Natural killer cell treated with Interleukin-12 subunit alpha and Interleukin-12 subunit beta and Interleukin-15 and Interleukin-18, amount 100 ng/mL, for 72 hours (primary cell): ENCODE results near the gene FGD1. TPM values are rescaled to one million over a fixed set of nuclear protein-coding genes. Genes with fewer than 3 reads are reported as not detected.

Experiments used
- ATAC-seq, 2 donors: fragments of 150-1000 bp; cut with Tn5 transposase in 1 of 2; sonication (Bioruptor Pico), chemical (Tn5 transposase) in 1 of 2; 2 replicates each; pipeline ENCODE4 v1.10.0; 2021
- DNase-seq: peaks from one replicate; pipeline ENCODE4 v3.0.0; 2022; ENCODE audit warnings: low spot score
- H3K27ac Mint-ChIP-seq, 2 donors: 1 replicate in 1 of 2; 2 replicates in 1 of 2; pipeline ENCODE4 v1.8.0; 2022; ENCODE audit warnings: mixed read lengths in 2 of 2, mild to moderate bottlenecking in 1 of 2, moderate library complexity in 1 of 2
- H3K27me3 Mint-ChIP-seq, 2 donors: 1 replicate in 1 of 2; 2 replicates in 1 of 2; pipeline ENCODE4 v1.8.0; 2022; ENCODE audit warnings: mixed read lengths in 2 of 2
- H3K36me3 Mint-ChIP-seq: one replicate; pipeline ENCODE4 v1.8.0; 2022; ENCODE audit warnings: mixed read lengths
- H3K4me1 Mint-ChIP-seq, 2 donors: 1 replicate in 1 of 2; 2 replicates in 1 of 2; pipeline ENCODE4 v1.8.0; 2022; ENCODE audit warnings: low read depth in 2 of 2, mixed read lengths in 2 of 2, mild to moderate bottlenecking in 1 of 2
- H3K4me3 Mint-ChIP-seq: one replicate; pipeline ENCODE4 v1.8.0; 2022; ENCODE audit warnings: mixed read lengths
- H3K9me3 Mint-ChIP-seq: 2 replicates; pipeline ENCODE4 v1.8.0; 2022; ENCODE audit warnings: mixed read lengths
- total RNA-seq, 2 donors: library from RNA; stranded (reverse); gene quantifications; one replicate each; pipeline ENCODE4 v1.2.3, GENCODE V29; 2022

FGD1 gene
- total RNA-seq, 2 donors from 2014 or later, result not detected

- DNase-seq (no peak), ATAC-seq (no peak)
- H3K9me3 Mint-ChIP-seq, result no peaks in the 10 kb centered on the region
- H3K4me1 Mint-ChIP-seq, result peaks cover 14 to 17% of the 10 kb centered on the region in 2 donors
- peaks cover 0 to 5% of the 10 kb centered on the region in 2 donors for H3K27me3 Mint-ChIP-seq
- peaks cover 5% of the 10 kb centered on the region for H3K36me3 Mint-ChIP-seq
- H3K4me3 Mint-ChIP-seq, result no peak overlapping the region
- H3K27ac Mint-ChIP-seq, result no peak overlapping the region
Measured at GRCh38 chrX:54442790-54443189, 53.2 kb downstream of the FGD1 start.

- H3K4me1 Mint-ChIP-seq, result peaks cover 14% of the 10 kb centered on the region in 2 donors
- no peaks in the 10 kb centered on the region for H3K9me3 Mint-ChIP-seq
- DNase-seq (peak; percentile 84), ATAC-seq (peak; percentile 98 to 99)
- peaks cover 5% of the 10 kb centered on the region for H3K36me3 Mint-ChIP-seq
- H3K27me3 Mint-ChIP-seq, result peaks cover 0 to 5% of the 10 kb centered on the region in 2 donors
- H3K27ac Mint-ChIP-seq, result peak within 1 kb of the TSS; percentile 70 to 89
- peak within 1 kb of the TSS; percentile 95 for H3K4me3 Mint-ChIP-seq
Measured at GRCh38 chrX:54439960-54440871, 55.8 kb downstream of the FGD1 start, which contains the start of gene TSR2. TSR2 (plus strand) TSS chrX:54440404; CDS start chrX:54440422, 18 bp downstream.

GRCh38 chrX:54435121-54435520 is 60.9 kb downstream of the FGD1 start:
- H3K27ac Mint-ChIP-seq, result no peak overlapping the region
- ATAC-seq (no peak), DNase-seq (no peak)
- H3K27me3 Mint-ChIP-seq, result peaks cover 0 to 4% of the 10 kb centered on the region in 2 donors
- peaks cover 0 to 4% of the 10 kb centered on the region in 2 donors for H3K4me1 Mint-ChIP-seq
- H3K4me3 Mint-ChIP-seq, result no peak overlapping the region
- H3K9me3 Mint-ChIP-seq, result no peaks in the 10 kb centered on the region
- no peaks in the 10 kb centered on the region for H3K36me3 Mint-ChIP-seq

- ATAC-seq, result no peak
- no peak overlapping the region for H3K27ac Mint-ChIP-seq
- H3K4me1 Mint-ChIP-seq, result no peaks in the 10 kb centered on the region
- no peak for DNase-seq
- H3K4me3 Mint-ChIP-seq, result no peak overlapping the region
- no peaks in the 10 kb centered on the region for H3K36me3 Mint-ChIP-seq
- H3K27me3 Mint-ChIP-seq, result peaks cover 10 to 23% of the 10 kb centered on the region in 2 donors
- no peaks in the 10 kb centered on the region for H3K9me3 Mint-ChIP-seq
Measured at GRCh38 chrX:54430519-54430918, 65.5 kb downstream of the FGD1 start.

GRCh38 chrX:54427837-54428424 is 68.1 kb downstream of the FGD1 start:
- Mint-ChIP-seq H3K4me1 (no peaks in the 10 kb centered on the region), H3K27me3 (peaks cover 10 to 24% of the 10 kb centered on the region in 2 donors), H3K36me3 (no peaks in the 10 kb centered on the region), H3K27ac (no peak overlapping the region), H3K4me3 (no peak overlapping the region), H3K9me3 (no peaks in the 10 kb centered on the region)
- DNase-seq (no peak), ATAC-seq (no peak)

GRCh38 chrX:54423161-54423888 is 72.7 kb downstream of the FGD1 start:
- no peak for DNase-seq
- H3K27me3 Mint-ChIP-seq, result peaks cover 27 to 38% of the 10 kb centered on the region in 2 donors
- no peak overlapping the region for H3K4me3 Mint-ChIP-seq

GRCh38 chrX:54422168-54422567 is 73.9 kb downstream of the FGD1 start:
- DNase-seq, result no peak
- Mint-ChIP-seq H3K27me3 (peaks cover 27 to 35% of the 10 kb centered on the region in 2 donors), H3K4me1 (no peaks in the 10 kb centered on the region), H3K27ac (no peak overlapping the region), H3K36me3 (no peaks in the 10 kb centered on the region), H3K4me3 (no peak overlapping the region), H3K9me3 (no peaks in the 10 kb centered on the region)
- no peak for ATAC-seq

More at GRCh38 chrX:54423161-54423888, 72.7 kb downstream of the FGD1 start:
- Mint-ChIP-seq H3K9me3 (no peaks in the 10 kb centered on the region), H3K27ac (no peak overlapping the region), H3K4me1 (no peaks in the 10 kb centered on the region), H3K36me3 (no peaks in the 10 kb centered on the region)
- no peak for ATAC-seq

- no peaks in the 10 kb centered on the region for H3K9me3 Mint-ChIP-seq
- H3K4me3 Mint-ChIP-seq, result no peak overlapping the region
- peaks cover 0 to 8% of the 10 kb centered on the region in 2 donors for H3K4me1 Mint-ChIP-seq
- DNase-seq, result no peak
- no peaks in the 10 kb centered on the region for H3K36me3 Mint-ChIP-seq
- H3K27me3 Mint-ChIP-seq, result peaks cover 43 to 45% of the 10 kb centered on the region in 2 donors
- ATAC-seq, result no peak
- no peak overlapping the region for H3K27ac Mint-ChIP-seq
Measured at GRCh38 chrX:54419559-54420302, 76.3 kb downstream of the FGD1 start.

GRCh38 chrX:54416965-54417364 is 79.1 kb downstream of the FGD1 start:
- no peaks in the 10 kb centered on the region for H3K9me3 Mint-ChIP-seq
- no peak overlapping the region for H3K4me3 Mint-ChIP-seq

GRCh38 chrX:54415534-54416350 is 80.3 kb downstream of the FGD1 start:
- Mint-ChIP-seq H3K4me3 (peak overlapping the region; percentile 42), H3K27ac (no peak overlapping the region), H3K27me3 (peaks cover 44 to 50% of the 10 kb centered on the region in 2 donors), H3K36me3 (no peaks in the 10 kb centered on the region), H3K9me3 (no peaks in the 10 kb centered on the region), H3K4me1 (peaks cover 3 to 12% of the 10 kb centered on the region in 2 donors)
- DNase-seq (no peak), ATAC-seq (no peak)

More at GRCh38 chrX:54416965-54417364, 79.1 kb downstream of the FGD1 start:
- Mint-ChIP-seq H3K27ac (no peak overlapping the region), H3K4me1 (peaks cover 3 to 12% of the 10 kb centered on the region in 2 donors), H3K27me3 (peaks cover 45 to 53% of the 10 kb centered on the region in 2 donors), H3K36me3 (no peaks in the 10 kb centered on the region)
- no peak for DNase-seq
- ATAC-seq, result no peak

- peak; percentile 53 to 55 for ATAC-seq
- H3K27me3 Mint-ChIP-seq, result peaks cover 30% of the 10 kb centered on the region in 2 donors
- H3K9me3 Mint-ChIP-seq, result no peaks in the 10 kb centered on the region
- no peak for DNase-seq
- H3K4me1 Mint-ChIP-seq, result peaks cover 9 to 12% of the 10 kb centered on the region in 2 donors
- no peak overlapping the region for H3K4me3 Mint-ChIP-seq
- no peaks in the 10 kb centered on the region for H3K36me3 Mint-ChIP-seq
- no peak overlapping the region for H3K27ac Mint-ChIP-seq
Measured at GRCh38 chrX:54413753-54414152, 82.3 kb downstream of the FGD1 start.

- ATAC-seq (no peak), DNase-seq (no peak)
- Mint-ChIP-seq H3K4me1 (peaks cover 12 to 14% of the 10 kb centered on the region in 2 donors), H3K27ac (no peak overlapping the region), H3K9me3 (no peaks in the 10 kb centered on the region), H3K36me3 (no peaks in the 10 kb centered on the region), H3K4me3 (no peak overlapping the region), H3K27me3 (peaks cover 26% of the 10 kb centered on the region in 2 donors)
Measured at GRCh38 chrX:54411732-54412131, 84.3 kb downstream of the FGD1 start.
